ENCODE results near the gene PFDN2. TPM values are rescaled to one million over a fixed set of nuclear protein-coding genes. Genes with fewer than 3 reads are reported as not detected.
A peak's percentile ranks its signal among the peaks of the same experiment; 100 is the strongest.

PFDN2 gene
- total and polyA plus RNA-seq, 10 of the 15 experiments (the other 5 are each of a cell fraction or from before 2014, with no cell fraction given), result 30.0 to 141 (median 80.5) TPM

GRCh38 chr1:161080441-161081405 is 37.1 kb downstream of the PFDN2 start (continued):
- TF ChIP-seq MAX (IDR thresholded peaks at IDR 0.05; ENCODE audit: low read depth, low read length) (no peak), STAT3 (IDR thresholded peaks at IDR 0.05; ENCODE audit: low read depth, low read length) (no peak), FOS (IDR thresholded peaks at IDR 0.05; ENCODE audit: borderline replicate concordance, extremely low read depth, insufficient read length) (no peak)

DNA sequence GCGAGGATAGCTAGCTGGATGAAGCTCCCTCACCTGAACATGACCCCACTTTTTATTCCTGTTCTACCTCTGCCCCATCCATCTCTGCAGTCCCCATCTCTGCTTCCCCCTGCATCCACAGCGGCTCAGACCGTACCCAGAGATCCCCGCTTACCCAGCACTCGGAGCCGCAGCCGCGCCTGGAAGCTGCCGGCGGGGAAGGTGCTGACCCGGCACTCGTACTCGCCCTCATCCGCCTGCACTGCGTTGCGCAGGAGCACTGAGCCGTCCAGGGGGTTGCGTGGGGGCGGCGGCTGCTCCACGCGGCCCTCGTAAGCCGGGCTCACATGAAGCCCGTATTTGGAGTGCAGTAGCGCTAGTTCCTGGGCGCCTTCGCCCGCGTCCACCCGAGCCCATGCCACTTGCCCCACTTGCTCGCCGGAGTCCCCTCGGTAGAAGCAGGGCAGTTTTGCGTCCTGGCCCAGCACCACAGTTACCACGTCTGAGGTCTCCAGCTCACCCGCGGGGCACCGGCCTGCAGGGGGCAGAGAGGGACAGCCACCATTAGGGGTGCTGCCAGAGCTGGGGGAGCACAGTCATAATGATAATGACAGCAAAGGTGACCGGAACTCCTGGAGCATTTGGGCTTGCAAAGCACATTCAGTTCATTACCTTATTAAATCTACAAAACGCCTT is 38.3 kb downstream of the PFDN2 start:
- Histone ChIP-seq H3K27ac (ENCODE audit: control insufficient read depth, insufficient read depth) (no peak overlapping the region), H3K4me2 (ENCODE audit: control insufficient read depth, insufficient read depth) (no peak overlapping the region), H3K9ac (ENCODE audit: control insufficient read depth, insufficient read depth, low read length) (no peak overlapping the region), H3K27me3 (replicated peaks in 1 of 2; ENCODE audit: control insufficient read depth in 2 of 2, insufficient read depth in 2 of 2, low read length in 1 of 2) (no peaks in the 10 kb centered on the region), H3K4me1 (ENCODE audit: control insufficient read depth, insufficient read depth, low read length) (no peaks in the 10 kb centered on the region; the same call in 1 of the 2 replicates), H3K79me2 (ENCODE audit: control insufficient read depth, insufficient read depth, low read length) (no peaks in the 10 kb centered on the region), H3K4me3 (no peak overlapping the region), H3K36me3 (ENCODE audit: control insufficient read depth in 2 of 2, insufficient read depth in 2 of 2, low read length in 1 of 2) (no peaks in the 10 kb centered on the region), H3K9me3 (replicated peaks; ENCODE audit: control insufficient read depth, insufficient read depth, low read length) (no peaks in the 10 kb centered on the region), H2AFZ (ENCODE audit: control insufficient read depth, low read depth, low read length) (no peak overlapping the region; the same call in 1 of the 2 replicates), H4K20me1 (ENCODE audit: control insufficient read depth, insufficient read depth) (no peaks in the 10 kb centered on the region)
- 73% methylated on average over 30 of the region's 41 CpGs for WGBS (ENCODE audit: insufficient coverage, insufficient replicate concordance, low lambda C conversion rate, missing lambda C conversion rate)
- ChIA-PET SMC1A (ENCODE audit: uncharacterized antibody, unreplicated experiment) (interaction anchor here (2.3 kb wide), 1 partner anchor 9 kb away, joined by 11 read pairs; no protein-coding TSS in a partner anchor), RAD21 (ENCODE audit: unreplicated experiment) (interaction anchor here (0.6 kb wide), 1 partner anchor 58 kb away, joined by 3 read pairs; the partner anchor contains the start of gene F11R), POLR2A (interaction anchor here (0.6 kb wide), 1 partner anchor 109 kb away, joined by 3 read pairs; no protein-coding TSS in a partner anchor), CTCF (interaction anchor here (1.4 to 2.5 kb wide), 3 partner anchors 9 to 16 kb away, joined by 4 to 11 read pairs (median 6); partner anchors contain the start of gene ARHGAP30)
- no peak for TF ChIP-seq SMAD1 (IDR thresholded peaks at IDR 0.05; ENCODE audit: low read depth, partially characterized antibody)
- 0 out of 2 replicates have a peak, but pooled peaks have one; percentile 9 for TF ChIP-seq RAD21 (IDR thresholded peaks at IDR 0.05; ENCODE audit: insufficient read depth, low read depth, low read length)
- no peak for TF ChIP-seq TCF3 (IDR thresholded peaks at IDR 0.05; ENCODE audit: borderline replicate concordance, insufficient read depth, low read depth, low read length)
- 0 out of 6 replicates have a peak, but pooled peaks of 1 of the 3 experiments have one; percentile 10 for TF ChIP-seq CTCF (IDR thresholded peaks at IDR 0.05 in 2 of 3, conservative IDR thresholded peaks at IDR 0.05 in 1 of 3; ENCODE audit: control insufficient read depth in 2 of 3, extremely low read depth in 1 of 3, insufficient read depth in 1 of 3, low read depth in 3 of 3, low read length in 3 of 3)
- intact Hi-C loops (cut with micrococcal nuclease; ENCODE audit: unreplicated experiment) (no loop called here), in situ Hi-C loops (cut with MboI) (no loop called here)
- peak; percentile 68 for ATAC-seq
- no peak for FAIRE-seq
- DNase-seq (ENCODE audit: low read depth, low spot score), result no peak
- no TSS peak for BruUV-seq (replicated peaks)
